PC-3 (cell line): ENCODE results near the gene ETFA.

ENCODE experiments used
- CTCF ChIP-seq: fragments of 300-600 bp; sonication (generic); conservative IDR thresholded peaks from 2 replicates; pipeline ENCODE4 v1.5.1; 2017; ENCODE audit warnings: antibody characterized with exemption, low read depth, mild to moderate bottlenecking, low read length
- EZH2phosphoT487 ChIP-seq: fragments of 300-600 bp; sonication (generic); IDR thresholded peaks from 2 replicates; pipeline ENCODE4 v1.6.1; 2018; ENCODE audit warnings: mild to moderate bottlenecking, antibody characterized with exemption, low read length, borderline replicate concordance

GRCh38 chr15:76339305-76340197, 28.3 kb upstream of the ETFA start:
- TF ChIP-seq CTCF, result no peak
- no peak for TF ChIP-seq EZH2phosphoT487
